Left forelimb (tissue), 1 donor: Measurements from ENCODE around the gene CAMK2N1.
A peak's percentile ranks its signal among the peaks of the same experiment; 100 is the strongest.
"Not testable (repeated sequence)": the region's sequence is repeated elsewhere in the genome, so short reads cannot be mapped to it uniquely, and the experiment has no call there.

Experiments
- DNase-seq: peaks from one replicate; pipeline ENCODE4 v3.0.0-alpha.2; 2018; ENCODE audit warnings: low spot score

CAMK2N1 gene

DNA sequence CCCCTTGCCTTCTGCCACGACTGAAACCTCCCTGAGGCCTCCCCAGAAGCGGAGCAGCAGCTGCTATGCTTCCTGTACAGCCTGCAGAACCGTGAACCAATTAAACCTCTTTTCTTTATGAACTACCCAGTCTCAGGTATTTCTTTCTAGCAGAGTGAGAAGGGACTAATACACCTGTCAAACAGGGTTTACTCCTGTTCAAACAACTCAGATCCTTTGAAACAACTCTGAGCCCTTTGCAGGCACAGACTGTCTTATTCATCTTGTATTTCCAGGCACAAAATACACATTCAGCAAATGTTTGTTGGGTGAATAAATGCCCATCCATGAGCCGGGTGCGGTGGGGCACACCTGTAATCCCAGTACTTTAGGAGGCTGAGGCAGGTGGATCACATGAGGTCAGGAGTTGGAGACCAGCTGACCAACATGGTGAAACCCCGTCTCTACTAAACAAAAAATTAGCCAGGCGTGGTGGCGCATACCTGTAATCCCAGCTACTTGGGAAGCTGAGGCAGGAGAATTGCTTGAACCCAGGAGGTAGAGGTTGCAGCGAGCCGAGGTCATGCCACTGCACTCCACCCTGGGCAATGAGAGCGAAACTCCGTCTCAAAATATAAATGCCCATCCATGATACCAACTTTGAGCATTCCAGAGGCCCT lies 10.8 kb upstream of the CAMK2N1 start:
- not testable (repeated sequence) for DNase-seq

DNA sequence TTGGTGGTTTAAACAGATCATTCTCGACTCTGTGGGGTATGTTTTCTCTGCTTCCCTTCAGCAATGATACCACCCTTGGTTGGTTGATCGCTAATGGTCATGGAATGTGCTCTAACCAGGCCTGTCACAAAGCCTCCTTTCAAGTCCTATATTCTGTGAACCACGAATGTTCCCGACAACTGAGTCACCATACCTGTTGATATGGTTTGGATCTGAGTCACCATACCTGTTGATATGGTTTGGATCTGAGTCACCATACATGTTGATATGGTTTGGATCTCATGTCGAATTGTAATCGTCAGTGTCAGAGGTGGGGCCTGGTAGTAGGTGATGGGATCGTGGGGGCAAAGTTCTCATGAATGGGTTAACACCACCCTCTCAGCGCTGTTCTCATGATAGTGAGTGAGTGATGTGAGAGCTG lies 10.2 kb upstream of the CAMK2N1 start:
- DNase-seq: no peak

DNA sequence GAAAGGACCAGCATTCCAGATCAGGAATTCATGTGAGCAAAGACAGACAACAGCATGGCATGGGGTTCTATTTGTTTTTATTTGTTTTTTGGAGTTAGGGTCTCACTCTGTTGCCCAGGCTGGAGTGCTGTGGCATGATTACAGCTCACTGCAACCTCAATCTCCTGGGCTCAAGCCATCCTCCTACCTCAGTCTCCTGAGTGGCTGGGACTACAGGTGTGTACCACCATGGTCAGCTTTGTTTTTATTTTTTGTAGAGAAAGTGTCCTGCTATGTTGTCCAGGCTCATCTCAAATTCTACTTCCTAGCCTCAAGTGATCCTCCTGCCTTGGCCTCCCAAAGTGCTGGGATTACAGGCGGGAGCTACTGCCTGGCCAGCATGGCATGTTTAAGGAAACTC lies 9.7 kb upstream of the CAMK2N1 start:
- no peak for DNase-seq

DNA sequence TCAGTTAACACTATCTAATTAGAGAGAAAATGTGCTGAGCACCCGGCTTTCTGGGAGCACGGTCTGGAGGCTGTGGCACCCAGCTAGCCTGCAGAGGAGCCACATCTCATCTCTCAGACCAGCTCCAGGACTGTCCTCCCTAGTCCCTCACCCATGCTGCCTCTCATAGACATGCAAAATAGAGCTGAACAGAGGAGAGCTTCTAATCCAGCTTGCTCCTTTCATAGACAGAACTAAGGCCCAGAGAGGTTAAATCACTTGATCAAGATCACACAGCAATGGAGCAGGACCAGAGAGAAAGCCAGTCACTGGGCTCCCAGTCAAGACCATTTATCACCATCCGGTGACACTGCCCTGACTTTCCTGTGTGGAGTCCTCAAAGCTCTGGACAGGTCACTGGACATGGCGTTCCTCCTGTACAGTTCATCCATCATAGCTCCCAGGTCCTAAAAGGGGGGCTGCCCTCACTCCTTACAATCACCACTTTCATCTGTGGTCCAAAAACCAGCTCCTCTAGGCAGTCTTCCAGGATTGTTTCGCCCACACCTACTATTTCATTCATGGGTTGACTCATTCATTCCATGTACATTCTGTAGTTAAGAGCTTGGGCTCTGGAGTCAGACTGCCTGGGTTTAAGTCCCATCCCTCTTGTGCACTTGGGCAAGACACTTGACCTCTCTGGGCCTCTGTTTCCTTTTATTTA lies 8.8 kb upstream of the CAMK2N1 start:
- no peak for DNase-seq

DNA sequence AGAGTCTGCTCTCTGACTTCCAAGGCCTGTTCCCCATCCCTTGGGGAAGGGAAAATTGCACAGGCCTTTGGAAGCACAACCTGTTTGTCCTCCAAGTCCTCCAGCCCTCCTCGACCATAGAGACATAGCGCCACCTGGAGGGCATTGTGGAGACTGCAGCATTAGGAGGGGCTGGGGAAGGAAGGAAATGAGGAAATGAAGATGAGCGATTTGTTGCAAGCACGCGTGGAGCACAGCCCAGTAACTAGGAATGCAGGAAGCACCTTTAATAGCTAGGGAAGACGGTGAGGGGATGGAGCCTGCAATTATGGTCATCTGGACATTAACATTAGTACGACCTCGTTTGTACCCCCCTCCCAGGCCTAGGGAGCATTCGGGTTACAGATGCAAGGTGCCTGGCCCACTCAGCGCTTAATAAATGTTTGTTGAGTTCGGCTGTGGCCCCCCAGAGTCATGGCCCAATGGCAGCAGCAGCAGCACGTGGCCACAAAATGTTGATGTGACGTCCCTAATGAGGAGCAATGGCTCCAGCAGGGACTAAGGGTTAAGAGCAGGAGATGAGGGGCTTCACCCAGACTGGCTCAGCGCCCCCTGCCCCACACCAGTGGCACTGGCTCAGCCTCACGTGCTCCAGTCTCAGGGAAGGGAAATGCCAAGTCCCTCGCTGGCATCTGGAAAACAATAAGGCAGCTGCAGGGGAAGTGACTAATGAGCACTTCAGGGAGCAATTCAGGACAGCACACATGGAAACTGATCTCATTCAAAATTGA lies 8.0 kb upstream of the CAMK2N1 start:
- DNase-seq: peak; percentile 90

DNA sequence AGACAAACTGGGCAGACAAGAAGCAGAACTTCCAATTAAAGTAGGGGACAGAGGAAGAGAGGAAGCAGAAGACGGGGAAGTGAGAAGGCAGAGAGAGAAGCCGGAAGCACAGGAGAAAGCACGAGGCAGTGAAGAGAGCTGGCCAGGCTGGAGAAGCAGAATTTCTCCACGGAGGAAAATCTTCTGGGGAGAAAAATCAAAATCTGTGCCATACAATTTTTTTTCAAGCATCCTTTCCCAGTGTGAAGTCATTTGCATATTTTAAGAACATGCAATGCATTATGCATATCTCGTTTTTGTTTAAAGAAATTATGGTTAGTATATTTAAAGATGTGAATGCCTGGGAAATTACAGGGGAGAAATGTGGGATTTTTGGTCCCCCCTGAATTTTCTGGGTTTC lies 7.3 kb upstream of the CAMK2N1 start:
- DNase-seq: no peak

DNA sequence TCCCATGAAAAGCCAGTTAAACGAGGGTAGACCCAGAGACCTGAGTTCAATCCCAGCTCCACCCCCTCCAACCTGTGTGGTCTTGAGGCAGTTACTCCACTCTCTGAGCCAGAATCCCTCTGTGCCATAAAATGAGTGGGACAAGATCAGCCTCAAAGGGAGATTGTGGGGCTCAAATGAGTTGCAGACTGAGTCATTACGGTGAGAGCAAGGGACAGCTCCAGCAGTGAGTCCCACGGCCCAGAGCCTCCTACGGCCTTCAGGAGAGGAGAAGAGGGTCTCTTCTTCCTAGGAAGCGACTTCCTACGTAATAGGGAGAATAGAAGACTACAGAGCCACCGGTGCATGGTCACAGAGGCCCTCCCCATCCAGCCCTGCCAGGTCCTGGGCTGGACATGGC lies 6.7 kb upstream of the CAMK2N1 start:
- DNase-seq: no peak

DNA sequence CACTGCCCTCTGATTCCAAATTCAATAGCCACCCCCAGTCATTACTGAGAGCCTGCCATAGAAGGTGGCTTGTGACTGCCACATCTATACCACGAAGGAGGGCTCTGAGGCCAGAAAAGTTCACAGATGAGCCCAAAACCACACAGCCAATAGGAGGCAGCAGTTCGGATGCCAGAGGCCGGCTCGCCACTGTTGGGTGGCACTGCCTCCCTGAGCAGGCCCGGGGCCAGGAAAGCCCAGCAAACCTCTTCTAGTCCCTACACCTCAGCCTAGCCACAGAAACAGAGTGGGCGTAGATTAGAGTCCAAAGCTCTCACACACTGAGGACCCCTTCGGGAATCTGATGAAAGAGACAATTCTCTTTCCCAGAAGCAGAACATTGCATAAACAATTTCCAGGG lies 5.9 kb upstream of the CAMK2N1 start:
- no peak for DNase-seq

DNA sequence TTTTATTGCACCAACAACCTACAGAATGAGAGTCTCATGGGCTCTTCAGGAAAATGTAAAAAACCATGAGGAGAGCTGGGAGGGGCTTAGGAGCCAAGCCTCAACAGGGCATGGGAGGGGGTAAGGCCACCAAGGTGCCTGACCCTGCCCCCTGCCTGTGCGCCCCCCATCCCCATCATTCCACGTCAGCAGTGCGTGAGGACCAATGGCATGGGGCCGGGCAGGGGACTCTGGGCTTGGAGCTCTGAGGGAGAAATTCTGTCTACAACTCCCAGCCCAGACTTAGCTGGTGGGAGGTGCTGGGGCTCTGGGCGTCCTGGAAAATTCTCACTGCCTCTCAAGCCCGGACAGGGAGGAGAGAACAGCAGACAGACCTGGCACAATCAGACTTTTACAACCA lies 5.2 kb upstream of the CAMK2N1 start:
- DNase-seq: no peak

DNA sequence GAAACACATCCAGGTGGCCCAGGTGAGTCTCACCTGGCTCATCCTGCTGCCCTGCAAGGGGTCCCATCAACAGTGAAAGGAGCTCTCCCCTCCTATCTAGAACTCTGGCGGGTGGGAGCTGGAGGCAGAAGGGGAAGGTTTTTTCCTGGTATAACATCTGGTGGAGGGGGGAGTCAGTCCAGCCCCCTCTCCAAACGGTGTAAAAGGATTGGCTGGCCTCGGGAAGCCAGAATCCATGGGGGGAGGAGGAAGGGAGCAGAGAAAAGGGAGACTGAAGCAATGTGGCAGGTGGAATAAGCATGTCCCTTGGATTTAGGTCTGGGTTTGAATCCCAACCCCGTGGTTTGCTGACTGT lies 1.2 kb upstream of the CAMK2N1 start:
- no peak for DNase-seq

DNA sequence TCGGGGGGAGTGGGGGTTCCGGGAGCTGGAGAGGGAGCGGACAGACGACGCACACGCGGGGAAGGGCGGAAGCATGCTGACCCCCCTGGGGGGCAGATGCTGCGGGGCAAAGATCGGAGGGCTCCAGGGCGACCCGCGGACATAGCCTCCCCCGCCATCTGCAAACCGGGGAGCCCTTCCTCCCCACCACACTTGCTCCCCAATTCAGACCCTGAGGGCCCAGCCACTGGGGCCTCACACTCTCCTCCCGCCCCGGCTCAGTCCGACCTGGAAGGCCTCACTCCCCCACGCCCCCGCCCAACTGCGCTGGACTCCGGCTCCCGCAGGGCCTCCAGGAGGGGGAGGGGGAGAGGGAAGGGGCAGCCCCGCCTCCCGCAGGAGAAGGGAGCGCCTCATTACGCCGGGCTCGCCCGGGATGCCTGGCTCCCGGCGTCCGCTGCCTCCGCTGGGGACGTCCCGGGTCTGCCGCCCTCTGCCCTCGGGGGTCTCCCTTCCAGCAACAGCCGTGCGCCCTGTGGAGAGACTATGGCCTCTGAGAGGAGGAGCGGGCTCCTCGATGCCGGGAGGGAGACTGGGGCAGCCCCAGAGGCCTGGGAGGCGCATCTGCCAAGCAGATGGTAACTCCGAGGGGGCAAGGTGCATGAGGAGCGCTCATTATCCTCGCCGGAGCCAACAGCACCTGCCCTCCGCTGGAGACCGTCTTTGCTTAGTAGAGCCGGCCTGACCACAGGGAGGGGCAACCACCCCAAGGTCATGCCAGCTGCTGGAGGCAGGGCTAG lies 636 bp upstream of the CAMK2N1 start:
- DNase-seq: no peak

DNA sequence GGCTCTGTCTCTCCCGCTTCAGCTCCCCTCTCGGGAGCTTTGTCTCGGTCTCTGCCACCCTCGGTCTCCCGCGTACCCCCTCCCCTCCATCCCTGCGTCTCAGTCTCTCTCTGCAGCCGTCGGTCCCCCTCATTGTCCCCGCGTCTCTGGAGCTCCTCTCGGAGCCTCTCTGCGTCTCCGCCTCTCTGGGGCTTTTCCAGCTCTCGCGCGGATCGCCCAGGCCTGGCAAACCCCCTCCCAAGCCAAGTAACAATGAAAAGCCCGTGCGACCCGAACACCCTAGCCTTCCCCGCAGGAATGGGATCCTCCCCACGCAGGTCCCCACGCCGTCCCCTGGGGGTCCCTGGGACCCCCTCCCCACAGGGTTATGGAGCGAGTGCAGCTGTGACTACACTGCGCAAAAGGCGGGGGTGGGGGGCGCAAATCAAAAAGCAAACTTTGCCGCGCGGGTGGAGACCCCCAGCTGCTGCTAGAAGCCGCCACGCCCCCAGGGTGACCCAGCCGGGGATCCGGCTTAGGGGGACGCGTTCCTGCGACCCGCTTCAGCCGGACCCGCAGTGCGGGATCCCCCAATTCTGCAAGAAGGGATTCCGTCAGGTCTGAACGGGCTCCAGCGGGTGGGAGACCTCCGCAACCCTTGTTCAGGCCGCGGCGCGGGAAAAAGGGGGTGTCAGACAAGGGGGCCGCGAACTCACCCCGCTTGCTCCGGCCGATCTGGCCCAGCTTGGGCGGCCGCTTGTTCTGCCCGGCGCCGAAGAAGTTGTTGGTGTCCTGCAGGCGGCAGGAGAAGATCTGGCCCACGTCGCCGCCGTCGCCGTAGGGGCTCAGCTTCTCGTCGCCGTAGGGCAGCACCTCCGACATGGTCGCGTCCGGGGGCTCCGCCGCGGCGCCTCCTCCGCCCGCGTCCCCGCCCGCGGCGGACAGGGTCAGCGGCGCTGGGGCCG lies 1.2 kb downstream of the CAMK2N1 start:
- no peak for DNase-seq

DNA sequence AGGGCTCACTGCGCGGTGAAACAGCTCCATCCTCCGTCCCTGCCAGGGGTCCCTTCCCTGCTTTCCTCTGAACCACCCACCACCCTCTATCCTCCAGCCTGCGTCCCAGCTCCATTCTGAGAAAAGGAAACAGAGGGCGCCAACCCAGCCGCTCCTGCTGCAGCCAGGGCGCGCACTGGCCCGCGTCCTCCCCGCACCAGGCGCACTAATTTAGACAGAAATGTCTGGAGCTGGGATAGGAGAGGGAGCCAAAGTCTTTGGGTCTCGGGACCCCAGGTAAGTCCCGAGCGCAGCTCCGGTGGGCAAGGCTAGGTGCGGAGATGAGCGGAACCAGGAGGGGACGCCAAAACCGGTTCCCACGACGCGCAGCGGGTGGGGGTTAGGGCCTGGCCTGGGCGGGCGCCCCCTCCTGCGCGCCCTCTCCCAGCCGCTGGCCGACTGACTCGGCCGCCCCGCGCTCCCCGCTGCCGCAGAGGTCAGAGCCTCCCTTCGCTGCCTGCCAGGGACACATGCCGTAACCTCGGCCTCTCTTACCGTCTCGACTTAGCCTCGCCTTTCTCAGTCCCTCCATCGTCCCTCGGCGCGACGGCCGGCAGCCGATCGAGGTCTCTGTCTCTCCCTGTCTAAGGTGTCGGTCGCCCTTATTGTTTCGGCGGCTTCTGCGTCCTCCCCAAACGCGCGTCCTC lies 2.0 kb downstream of the CAMK2N1 start:
- DNase-seq: no peak

DNA sequence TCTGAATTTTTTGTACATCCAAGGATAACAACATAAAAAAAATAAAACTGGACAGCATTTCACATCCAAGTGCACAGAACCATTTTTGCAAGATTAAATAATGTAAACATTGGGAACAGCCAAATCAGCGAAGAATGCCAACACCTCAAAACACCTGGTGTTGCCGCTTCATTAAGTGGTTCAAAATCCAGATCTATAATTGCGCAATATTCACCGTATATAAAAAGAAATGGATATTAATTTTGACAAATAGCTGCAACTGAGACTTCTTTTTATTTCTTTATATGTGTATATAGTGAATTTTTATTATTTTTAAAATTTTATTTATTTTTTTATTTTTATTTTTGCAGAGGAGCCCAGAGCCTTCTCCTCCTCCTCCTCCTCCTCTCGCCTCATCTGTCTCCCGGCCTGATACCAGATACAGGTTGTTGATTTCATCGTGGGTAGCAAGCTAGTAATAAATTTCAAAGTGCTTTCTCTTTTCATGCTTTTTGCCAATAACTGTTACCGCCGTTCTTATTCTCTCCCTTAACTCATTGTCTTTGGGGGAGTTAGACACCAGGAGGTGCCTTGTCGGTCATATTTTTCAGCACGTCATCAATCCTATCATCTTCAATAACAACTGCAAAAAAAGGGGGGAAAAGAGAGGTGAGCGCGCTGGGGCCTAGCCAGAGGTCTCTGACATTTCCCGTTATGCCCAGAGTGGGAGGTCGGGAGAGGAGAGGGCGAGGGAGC lies 2.7 kb downstream of the CAMK2N1 start:
- no peak for DNase-seq

DNA sequence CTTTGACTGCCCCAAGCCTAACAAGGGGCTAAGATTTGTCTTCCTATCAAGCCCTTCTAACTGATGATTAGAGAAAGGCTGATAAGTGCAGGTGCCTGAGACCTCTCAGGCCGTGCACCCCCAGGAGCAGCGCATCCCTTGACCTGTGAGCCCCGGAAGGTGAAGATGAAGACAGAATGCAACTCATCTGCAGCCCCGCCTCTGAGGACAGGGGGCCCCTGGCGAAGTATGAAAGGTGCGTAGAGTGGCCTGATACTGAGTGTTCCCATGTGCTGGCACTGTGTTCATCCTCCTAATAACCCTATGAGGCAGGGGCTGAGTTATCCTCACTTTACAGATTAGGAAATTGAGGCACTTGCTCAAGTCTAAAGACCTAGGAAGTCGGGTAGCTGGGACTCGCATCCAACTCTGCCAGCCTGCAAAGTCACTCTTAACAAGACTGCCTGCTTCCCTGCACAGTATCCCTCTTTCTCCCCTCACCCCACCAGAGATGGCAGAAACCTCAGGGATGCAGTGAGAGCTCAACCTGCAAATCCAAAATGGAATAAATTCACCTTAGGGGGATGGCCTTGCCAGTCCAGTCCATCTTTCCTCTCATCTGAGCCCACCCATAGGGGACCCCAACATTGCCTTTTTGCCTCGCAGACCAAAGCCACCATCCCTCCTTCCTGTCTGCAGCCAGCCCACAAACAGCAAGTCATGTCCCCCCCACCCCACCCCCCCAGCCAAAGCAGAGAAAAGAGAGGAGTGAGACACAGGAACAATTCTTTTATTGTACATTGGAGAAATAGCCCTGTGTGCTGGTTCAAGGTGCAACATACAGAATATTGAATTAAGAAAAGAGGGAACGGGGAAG lies 4.1 kb downstream of the CAMK2N1 start:
- no peak for DNase-seq

DNA sequence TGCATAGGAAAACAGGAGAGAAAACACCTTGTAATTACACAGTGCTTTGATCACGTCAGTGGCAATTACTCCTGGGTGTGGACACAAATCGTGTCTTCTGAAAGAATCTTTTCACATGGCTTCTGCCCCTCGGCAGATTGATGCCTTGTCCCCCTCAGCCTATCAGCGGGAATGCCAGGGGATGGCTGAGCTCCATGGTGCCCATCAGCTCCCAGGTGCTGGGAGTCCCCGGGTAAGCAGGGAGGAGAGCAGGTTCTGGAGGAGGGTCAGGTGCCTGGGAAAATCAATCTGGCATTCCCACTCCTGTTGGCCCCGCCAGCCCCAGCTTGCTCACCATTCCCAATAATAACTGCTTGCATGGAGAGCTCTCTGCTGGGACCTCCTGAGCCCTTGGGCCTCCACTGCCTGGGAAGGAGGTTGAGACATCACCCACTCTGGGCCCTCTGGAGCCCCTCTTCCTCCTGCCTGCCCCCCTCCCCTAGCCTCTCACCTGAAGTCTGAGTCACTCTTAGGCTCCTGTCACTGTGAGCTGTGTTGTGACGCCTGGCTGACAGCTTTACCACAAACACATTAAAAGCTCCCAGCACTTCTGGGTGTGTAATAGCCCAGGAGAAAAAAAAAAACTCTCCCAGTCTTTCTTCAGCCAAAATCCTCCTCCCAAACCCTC lies 4.9 kb downstream of the CAMK2N1 start:
- DNase-seq: no peak

DNA sequence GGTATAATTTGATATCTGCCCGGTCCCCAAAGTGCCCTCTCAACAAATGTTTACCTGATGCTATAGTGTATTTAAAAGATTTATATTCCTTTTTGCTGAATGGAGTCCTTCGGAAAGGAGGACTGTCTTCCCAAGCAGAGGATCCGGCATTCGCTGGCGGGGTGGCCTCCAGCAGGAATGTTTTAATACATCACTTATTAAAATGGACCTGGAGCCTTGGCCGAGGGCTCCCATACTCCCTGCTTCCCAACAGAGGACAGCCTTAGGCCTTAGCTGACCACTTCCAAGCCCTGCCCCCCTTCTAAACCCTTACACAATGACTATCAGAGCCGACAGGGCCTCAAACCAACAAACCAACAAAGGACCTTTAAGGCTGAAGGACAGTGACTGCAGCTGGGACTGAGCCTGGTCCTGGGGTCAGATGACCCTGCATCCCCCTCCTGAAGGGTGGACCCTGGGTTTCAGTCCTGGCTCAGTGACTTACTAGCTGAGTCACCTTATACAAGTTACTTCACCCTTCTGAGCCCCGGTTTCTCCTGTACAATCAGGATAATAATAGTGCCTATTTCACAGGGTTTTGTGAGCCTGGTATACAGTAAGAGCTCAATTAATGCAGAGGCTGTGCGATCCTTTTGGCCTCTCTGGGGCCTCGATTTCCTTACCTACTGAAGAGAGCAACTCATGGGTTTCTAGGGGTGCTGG lies 5.6 kb downstream of the CAMK2N1 start:
- no peak for DNase-seq

DNA sequence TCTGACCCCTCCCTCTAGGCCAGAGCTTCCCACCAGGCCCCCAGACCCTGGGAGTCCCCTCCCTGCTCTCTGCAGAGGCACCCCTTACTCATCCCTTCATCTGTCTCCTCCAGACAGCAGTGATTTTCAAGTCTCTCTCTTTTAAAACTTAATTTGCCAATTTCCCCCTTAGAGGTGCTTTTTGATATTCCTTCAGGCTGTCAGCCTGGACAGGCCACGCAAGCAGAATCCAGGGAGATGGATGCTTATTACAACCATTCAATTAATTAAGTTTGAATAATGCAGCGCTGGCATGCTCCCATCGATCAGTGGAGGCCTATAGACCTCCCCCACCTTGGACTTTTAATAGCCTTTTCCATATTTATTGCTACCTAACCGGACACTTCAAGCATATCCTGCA lies 6.2 kb downstream of the CAMK2N1 start:
- no peak for DNase-seq
